ENCODE measurements around the gene ZNF549. TPM values are rescaled to one million over a fixed set of nuclear protein-coding genes. Genes with fewer than 3 reads are reported as not detected.

Gene ZNF549
- total and polyA plus RNA-seq, 11 donors: 2.5 to 5.2 (median 3.7) TPM

DNA sequence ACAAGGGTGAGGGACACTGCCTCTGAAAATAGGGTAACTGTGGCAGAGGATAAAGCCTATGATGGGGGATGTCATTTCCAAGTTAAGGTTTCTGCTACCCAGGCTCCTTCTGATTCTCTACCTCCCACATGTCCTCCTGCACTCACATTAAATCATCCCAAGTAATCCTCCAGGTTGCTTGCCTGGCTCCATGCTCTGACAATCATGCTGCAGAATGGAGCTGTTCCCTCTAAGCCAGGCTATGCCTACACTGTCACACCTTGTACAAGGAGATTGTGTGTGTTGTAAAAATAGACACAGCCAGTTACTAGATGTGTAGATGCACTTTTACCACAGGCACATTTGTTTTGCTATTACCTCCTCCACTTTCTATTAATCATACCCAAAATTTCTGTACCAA is 43.6 kb downstream of the ZNF549 start:
- ATAC-seq (no peak), DNase-seq (no peak)
- TF ChIP-seq, protein P1, sequence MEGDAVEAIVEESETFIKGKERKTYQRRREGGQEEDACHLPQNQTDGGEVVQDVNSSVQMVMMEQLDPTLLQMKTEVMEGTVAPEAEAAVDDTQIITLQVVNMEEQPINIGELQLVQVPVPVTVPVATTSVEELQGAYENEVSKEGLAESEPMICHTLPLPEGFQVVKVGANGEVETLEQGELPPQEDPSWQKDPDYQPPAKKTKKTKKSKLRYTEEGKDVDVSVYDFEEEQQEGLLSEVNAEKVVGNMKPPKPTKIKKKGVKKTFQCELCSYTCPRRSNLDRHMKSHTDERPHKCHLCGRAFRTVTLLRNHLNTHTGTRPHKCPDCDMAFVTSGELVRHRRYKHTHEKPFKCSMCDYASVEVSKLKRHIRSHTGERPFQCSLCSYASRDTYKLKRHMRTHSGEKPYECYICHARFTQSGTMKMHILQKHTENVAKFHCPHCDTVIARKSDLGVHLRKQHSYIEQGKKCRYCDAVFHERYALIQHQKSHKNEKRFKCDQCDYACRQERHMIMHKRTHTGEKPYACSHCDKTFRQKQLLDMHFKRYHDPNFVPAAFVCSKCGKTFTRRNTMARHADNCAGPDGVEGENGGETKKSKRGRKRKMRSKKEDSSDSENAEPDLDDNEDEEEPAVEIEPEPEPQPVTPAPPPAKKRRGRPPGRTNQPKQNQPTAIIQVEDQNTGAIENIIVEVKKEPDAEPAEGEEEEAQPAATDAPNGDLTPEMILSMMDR (IDR thresholded peaks at IDR 0.05): no peak
- no peak for TF ChIP-seq POLR2A (IDR thresholded peaks at IDR 0.05)
- H3K27me3 ChIP-seq: no peaks in the 10 kb centered on the region
- no peak overlapping the region for H3K4me3 ChIP-seq
- H3K27ac ChIP-seq: no peak overlapping the region
- H3K36me3 ChIP-seq: peaks cover 17 to 48% (median 41%) of the 10 kb centered on the region in 9 donors
- H3K4me1 ChIP-seq: no peaks in the 10 kb centered on the region
- peaks cover 12 to 100% (median 90%) of the 10 kb centered on the region in 12 donors for H3K9me3 ChIP-seq
- intact Hi-C loops (cut with DNase I): no loop called here

DNA sequence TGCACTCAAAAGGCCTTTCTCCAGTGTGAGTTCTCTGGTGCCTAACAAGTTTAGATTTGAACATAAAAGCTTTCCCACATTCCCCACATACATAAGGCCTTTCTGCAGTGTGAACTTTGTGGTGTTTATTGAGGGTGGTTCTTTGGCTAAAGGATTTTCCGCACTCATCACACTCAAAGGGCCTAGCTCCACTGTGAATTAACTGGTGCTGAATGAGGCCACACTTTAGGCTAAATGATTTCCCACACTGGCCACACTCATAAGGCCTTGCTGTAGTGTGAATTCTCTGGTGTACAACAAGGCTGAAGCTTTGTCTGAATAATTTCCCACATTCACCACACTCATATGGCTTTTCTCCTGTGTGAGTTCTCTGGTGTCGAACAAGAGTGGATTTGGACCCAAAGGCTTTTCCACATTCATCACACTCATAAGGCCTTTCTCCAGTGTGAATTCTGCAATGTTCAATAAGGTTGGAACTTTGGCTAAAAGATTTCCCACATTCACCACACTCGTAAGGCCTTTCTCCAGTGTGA is 45.3 kb downstream of the ZNF549 start:
- no peak overlapping the region for H3K27ac ChIP-seq
- DNase-seq (no peak), ATAC-seq (no peak)
- H3K36me3 ChIP-seq: peaks cover 18 to 62% (median 49%) of the 10 kb centered on the region in 9 donors
- TF ChIP-seq, protein P1 (IDR thresholded peaks at IDR 0.05): no peak
- TF ChIP-seq POLR2A (IDR thresholded peaks at IDR 0.05): no peak
- intact Hi-C loops (cut with DNase I): no loop called here
- peaks cover 0 to 5% (median 2%) of the 10 kb centered on the region in 12 donors for H3K4me1 ChIP-seq
- WGBS, 4 donors: 97 to 98% (median 98%) methylated on average over 3 of the region's 3 CpGs
- H3K9me3 ChIP-seq: peaks cover 8 to 100% (median 77%) of the 10 kb centered on the region in 12 donors
- no peak overlapping the region for H3K4me3 ChIP-seq
- no peaks in the 10 kb centered on the region for H3K27me3 ChIP-seq

DNA sequence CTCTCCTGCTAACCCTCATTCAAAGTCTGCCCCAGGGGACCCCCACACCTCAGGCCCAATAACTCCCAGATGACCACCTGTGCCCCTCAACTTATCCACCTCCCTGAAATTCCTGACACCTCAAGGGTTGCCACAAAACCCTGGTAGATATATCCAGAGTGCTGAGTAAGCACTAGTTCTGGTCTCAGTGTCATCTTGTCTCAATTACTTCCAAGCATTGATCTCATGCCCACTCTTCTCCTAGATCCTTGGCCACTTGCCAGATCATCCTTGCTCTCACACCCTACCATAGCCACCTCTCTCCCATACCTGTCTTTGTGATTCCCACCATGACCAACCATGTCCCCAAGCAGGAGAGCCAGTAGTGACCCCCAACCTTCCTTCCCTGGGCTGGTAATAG is 49.5 kb downstream of the ZNF549 start:
- Histone ChIP-seq H3K4me3 (no peak overlapping the region), H3K27ac (no peak overlapping the region), H3K4me1 (peaks cover 0 to 22% (median 12%) of the 10 kb centered on the region in 12 donors), H3K27me3 (no peaks in the 10 kb centered on the region), H3K9me3 (peaks cover 2 to 63% (median 50%) of the 10 kb centered on the region in 12 donors), H3K36me3 (peaks cover 18 to 55% (median 48%) of the 10 kb centered on the region in 9 donors)
- TF ChIP-seq, protein P1 (IDR thresholded peaks at IDR 0.05): no peak
- TF ChIP-seq POLR2A (IDR thresholded peaks at IDR 0.05): no peak
- DNase-seq (no peak), ATAC-seq (no peak)
- intact Hi-C loops (cut with DNase I): loop anchor here in 3 of 10 donors (5.0 kb wide), 3 partner anchors 49 to 576 kb away; partner anchors contain the start of genes ZNF329 (in 1 of the 3) and ZNF549 (in 1 of the 3)

DNA sequence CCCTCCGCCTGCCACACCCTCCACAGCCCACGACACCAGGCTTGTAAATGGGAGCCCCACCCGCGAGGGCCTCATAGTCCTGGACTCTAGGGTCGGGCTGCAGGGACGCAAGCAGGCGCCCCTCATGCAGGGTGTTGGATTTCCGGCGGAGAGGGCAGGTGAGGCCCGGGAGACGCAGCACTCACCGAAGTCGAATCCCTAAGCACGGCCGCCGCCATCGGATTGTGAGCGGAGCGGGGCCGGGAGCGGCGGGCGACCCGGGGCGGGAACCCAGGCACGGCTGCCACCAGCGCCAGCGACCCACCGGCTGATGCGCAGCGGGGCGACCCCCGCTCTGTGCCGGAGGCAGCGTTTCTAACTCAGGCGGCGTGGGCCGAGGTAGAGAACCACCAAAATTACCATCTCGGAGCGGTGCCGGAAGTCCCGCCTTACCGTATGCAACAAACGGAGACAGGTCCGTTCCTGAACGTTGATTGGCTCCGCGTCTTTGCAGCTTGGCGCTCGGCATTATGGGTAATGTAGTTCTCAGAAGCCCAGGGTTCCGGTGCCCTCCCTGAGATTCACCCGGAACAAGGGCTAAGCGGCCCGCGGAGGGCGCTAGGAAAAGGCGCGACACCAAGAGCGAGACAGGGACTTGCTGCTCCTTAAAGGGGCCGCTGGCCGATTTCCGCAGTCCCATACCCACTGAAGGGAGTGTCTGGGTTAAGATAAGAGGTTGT is 51.5 kb downstream of the ZNF549 start, which contains the start of gene ZNF416:
ZNF416 (minus strand) TSS at position 425 of the 719 bp plus-strand sequence; CDS start at position 218, 207 bp downstream.
- Histone ChIP-seq H3K27ac (peak within 1 kb of the TSS in 11 of 12 donors; percentile 58 to 87 (median 78)), H3K9me3 (peaks cover 0 to 56% (median 30%) of the 10 kb centered on the region in 12 donors), H3K4me3 (peak within 1 kb of the TSS; percentile 68 to 100 (median 95)), H3K36me3 (peaks cover 4 to 35% (median 28%) of the 10 kb centered on the region in 9 donors), H3K4me1 (peaks cover 0 to 30% (median 18%) of the 10 kb centered on the region in 12 donors), H3K27me3 (no peaks in the 10 kb centered on the region)
- TF ChIP-seq, protein P1 (IDR thresholded peaks at IDR 0.05): peak in 7 of 12 donors; percentile 7 to 53 (median 28)
- peak in 1 of 2 donors; percentile 38 for TF ChIP-seq POLR2A (IDR thresholded peaks at IDR 0.05)
- intact Hi-C loops (cut with DNase I): loop anchor here in 3 of 10 donors (5.0 kb wide), 3 partner anchors 51 to 574 kb away; partner anchors contain the start of genes ZNF329 (in 1 of the 3) and ZNF549 (in 1 of the 3)
- DNase-seq (peak; percentile 97 to 99 (median 98)), ATAC-seq (peak; percentile 95 to 99 (median 98))
- WGBS, 4 donors: 0 to 1% (median 0%) methylated on average over 18 to 62 of the region's 62 CpGs

All from heart left ventricle (tissue), 16 donors.